Neuron (in vitro differentiated cells): Measurements from ENCODE around the gene MRPS17.
"Not testable (repeated sequence)": the region's sequence is repeated elsewhere in the genome, so short reads cannot be mapped to it uniquely, and the experiment has no call there.

ENCODE experiments used
- H2AFZ ChIP-seq: one replicate; pipeline ENCODE4 v1.6.1; 2013; ENCODE audit warnings: low read depth, mild to moderate bottlenecking, inconsistent platforms, low read length, moderate library complexity
- H3K27me3 ChIP-seq: one replicate; pipeline ENCODE4 v1.6.1; 2013; ENCODE audit warnings: low read length; ENCODE audit not compliant: insufficient read depth
- H3K36me3 ChIP-seq: one replicate; pipeline ENCODE4 v1.6.1; 2013; ENCODE audit warnings: low read length; ENCODE audit not compliant: insufficient read depth
- H3K4me1 ChIP-seq: one replicate; pipeline ENCODE4 v1.6.1; 2013; ENCODE audit warnings: low read length; ENCODE audit not compliant: insufficient read depth
- H3K4me3 ChIP-seq: 2 replicates; pipeline ENCODE4 v1.5.1; 2013; ENCODE audit warnings: mild to moderate bottlenecking, low read length, moderate library complexity
- H3K9me3 ChIP-seq: one replicate; pipeline ENCODE4 v1.6.1; 2013; ENCODE audit warnings: low read length

MRPS17 gene

GRCh38 chr7:55951637-55952351 is at the start of gene MRPS17:
Gene MRPS17, plus strand, starts transcription at chr7:55951877. Its CDS starts 1,319 bp downstream, at chr7:55953196.
- no peaks in the 10 kb centered on the region for H3K4me1 ChIP-seq
- H2AFZ ChIP-seq, result peak within 1 kb of the TSS; percentile 75
- H3K27me3 ChIP-seq, result no peaks in the 10 kb centered on the region
- H3K36me3 ChIP-seq, result peaks cover 26% of the 10 kb centered on the region
- H3K4me3 ChIP-seq, result peak within 1 kb of the TSS; percentile 95
- H3K9me3 ChIP-seq, result no peaks in the 10 kb centered on the region

- Histone ChIP-seq H3K9me3 (peaks cover 10% of the 10 kb centered on the region), H3K4me1 (no peaks in the 10 kb centered on the region), H3K36me3 (peaks cover 25% of the 10 kb centered on the region)
These were observed 47.5 kb upstream of the MRPS17 start for GRCh38 chr7:55903985-55904759.

DNA sequence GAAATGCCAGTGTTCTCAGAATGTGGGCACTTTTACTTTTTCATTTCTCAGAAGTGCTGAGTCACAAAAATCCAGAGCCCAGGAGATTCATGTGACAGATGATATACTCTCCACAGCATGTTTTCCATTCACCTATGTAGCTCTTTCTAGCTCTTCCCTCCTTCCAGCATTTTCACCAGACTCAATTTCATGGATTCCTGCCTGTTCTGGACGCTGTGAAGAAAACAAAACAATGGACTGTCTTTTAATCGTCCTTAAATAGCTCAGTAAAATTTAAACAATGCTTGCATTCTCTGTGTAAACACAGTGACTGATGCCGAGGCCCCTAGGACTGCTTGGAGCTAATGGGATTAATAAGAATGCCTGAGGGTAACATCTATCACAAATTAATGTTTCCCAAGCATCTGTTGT is 38.9 kb upstream of the MRPS17 start:
- H3K4me1 ChIP-seq, result no peaks in the 10 kb centered on the region
- H3K27me3 ChIP-seq, result no peaks in the 10 kb centered on the region
- H3K9me3 ChIP-seq, result peaks cover 5% of the 10 kb centered on the region
- peaks cover 41% of the 10 kb centered on the region for H3K36me3 ChIP-seq
- H2AFZ ChIP-seq, result no peak overlapping the region
- H3K4me3 ChIP-seq, result no peak overlapping the region

More at GRCh38 chr7:55903985-55904759, 47.5 kb upstream of the MRPS17 start:
- H3K4me3 ChIP-seq, result no peak overlapping the region
- no peaks in the 10 kb centered on the region for H3K27me3 ChIP-seq
- no peak overlapping the region for H2AFZ ChIP-seq

- Histone ChIP-seq H3K27me3 (no peaks in the 10 kb centered on the region), H3K4me3 (no peak overlapping the region), H3K36me3 (peaks cover 44% of the 10 kb centered on the region), H2AFZ (no peak overlapping the region), H3K4me1 (no peaks in the 10 kb centered on the region), H3K9me3 (peaks cover 2% of the 10 kb centered on the region)
These were observed 33.9 kb upstream of the MRPS17 start for GRCh38 chr7:55917771-55918170.

- Histone ChIP-seq H2AFZ (no peak overlapping the region), H3K4me3 (no peak overlapping the region), H3K4me1 (no peaks in the 10 kb centered on the region), H3K9me3 (peaks cover 21% of the 10 kb centered on the region), H3K27me3 (no peaks in the 10 kb centered on the region), H3K36me3 (peaks cover 39% of the 10 kb centered on the region)
These were observed 23.5 kb upstream of the MRPS17 start for GRCh38 chr7:55928006-55928767.

- Histone ChIP-seq H3K27me3 (no peaks in the 10 kb centered on the region), H3K4me3 (no peak overlapping the region), H3K4me1 (no peaks in the 10 kb centered on the region), H2AFZ (no peak overlapping the region), H3K36me3 (peaks cover 16% of the 10 kb centered on the region), H3K9me3 (peaks cover 23% of the 10 kb centered on the region)
These were observed 20.1 kb upstream of the MRPS17 start for GRCh38 chr7:55931421-55932151.

DNA sequence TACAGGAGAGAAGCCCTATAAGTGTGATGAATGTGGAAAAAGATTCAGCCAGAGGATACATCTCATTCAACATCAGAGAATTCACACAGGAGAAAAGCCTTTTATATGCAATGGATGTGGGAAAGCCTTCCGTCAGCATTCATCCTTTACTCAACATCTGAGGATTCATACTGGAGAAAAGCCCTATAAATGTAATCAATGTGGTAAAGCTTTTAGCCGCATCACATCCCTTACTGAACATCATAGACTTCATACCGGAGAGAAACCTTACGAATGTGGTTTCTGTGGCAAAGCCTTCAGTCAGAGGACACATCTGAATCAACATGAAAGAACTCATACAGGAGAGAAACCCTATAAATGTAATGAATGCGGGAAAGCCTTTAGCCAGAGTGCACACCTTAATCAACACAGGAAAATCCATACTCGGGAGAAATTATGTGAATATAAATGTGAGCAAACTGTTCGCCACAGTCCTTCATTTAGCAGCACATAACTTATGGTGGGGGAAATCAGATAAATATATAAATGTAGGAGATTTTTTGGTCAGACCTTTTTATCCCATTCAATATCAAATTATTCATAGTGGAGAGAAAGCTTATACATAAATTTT is 12.1 kb upstream of the MRPS17 start:
- Histone ChIP-seq H2AFZ (no peak overlapping the region), H3K4me3 (no peak overlapping the region), H3K36me3 (peaks cover 13% of the 10 kb centered on the region)

DNA sequence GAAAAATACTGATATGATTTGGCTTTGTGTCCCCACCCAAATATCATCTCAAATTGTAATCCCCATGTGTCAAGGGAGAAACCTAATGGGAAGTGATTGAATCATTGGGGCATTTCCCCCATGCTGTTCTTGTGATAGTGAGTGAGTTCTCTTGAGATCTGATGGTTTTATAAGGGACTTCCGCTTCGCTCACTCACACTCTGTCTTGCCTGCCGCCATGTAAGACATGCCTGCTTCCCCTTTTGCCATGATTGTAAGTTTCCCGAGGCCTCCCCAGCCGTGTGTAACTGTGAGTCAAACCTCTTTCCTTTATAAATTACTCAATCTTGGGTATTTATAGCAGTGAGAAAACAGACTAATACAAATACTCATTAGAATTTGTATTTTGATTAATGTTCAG is 5.1 kb upstream of the MRPS17 start:
- Histone ChIP-seq H3K9me3 (peaks cover 7% of the 10 kb centered on the region), H3K36me3 (no peaks in the 10 kb centered on the region), H2AFZ (no peak overlapping the region), H3K27me3 (no peaks in the 10 kb centered on the region), H3K4me1 (no peaks in the 10 kb centered on the region), H3K4me3 (no peak overlapping the region)

More for the DNA sequence above, 12.1 kb upstream of the MRPS17 start:
- peaks cover 32% of the 10 kb centered on the region for H3K9me3 ChIP-seq
- H3K27me3 ChIP-seq, result no peaks in the 10 kb centered on the region
- no peaks in the 10 kb centered on the region for H3K4me1 ChIP-seq

GRCh38 chr7:55952352-55952671 is 635 bp downstream of the MRPS17 start:
- not testable (repeated sequence) for H3K4me1 ChIP-seq, H3K27me3 ChIP-seq, H3K9me3 ChIP-seq
- peak overlapping the region; percentile 95 for H3K4me3 ChIP-seq
- peak overlapping the region; percentile 75 for H2AFZ ChIP-seq
- peaks cover 26% of the 10 kb centered on the region for H3K36me3 ChIP-seq

- H3K4me3 ChIP-seq, result no peak overlapping the region
- no peaks in the 10 kb centered on the region for H3K9me3 ChIP-seq
- H3K27me3 ChIP-seq, result no peaks in the 10 kb centered on the region
- H3K4me1 ChIP-seq, result no peaks in the 10 kb centered on the region
- H3K36me3 ChIP-seq, result peaks cover 26% of the 10 kb centered on the region
- H2AFZ ChIP-seq, result no peak overlapping the region
These were observed 2.2 kb downstream of the MRPS17 start for GRCh38 chr7:55953707-55954475.

DNA sequence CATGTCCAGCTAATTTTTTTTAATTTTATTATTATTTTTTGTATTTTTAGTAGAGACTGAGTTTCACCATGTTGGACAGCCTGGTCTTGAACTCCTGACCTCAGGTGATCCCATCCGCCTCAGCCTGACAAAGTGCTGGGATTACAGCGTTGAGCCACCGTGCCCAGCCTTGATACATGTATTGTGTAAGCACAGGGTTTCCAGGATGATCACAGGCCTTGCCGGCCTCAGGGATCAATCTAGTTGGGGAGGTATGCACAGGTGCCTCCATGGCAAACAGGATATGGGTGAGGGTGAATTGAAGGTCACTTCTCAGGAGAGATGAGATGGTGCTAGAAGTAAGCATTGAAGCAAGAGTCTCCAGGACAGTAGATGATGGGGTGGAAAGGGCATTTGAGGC is 5.5 kb downstream of the MRPS17 start:
- Histone ChIP-seq H3K4me1 (no peaks in the 10 kb centered on the region), H3K9me3 (no peaks in the 10 kb centered on the region), H3K4me3 (no peak overlapping the region), H3K27me3 (no peaks in the 10 kb centered on the region), H3K36me3 (peaks cover 26% of the 10 kb centered on the region), H2AFZ (no peak overlapping the region)

- Histone ChIP-seq H3K4me1 (peaks cover 3% of the 10 kb centered on the region), H3K27me3 (no peaks in the 10 kb centered on the region), H3K9me3 (peaks cover 2% of the 10 kb centered on the region), H3K4me3 (no peak overlapping the region), H3K36me3 (peaks cover 8% of the 10 kb centered on the region), H2AFZ (no peak overlapping the region)
These were observed 10.3 kb downstream of the MRPS17 start for GRCh38 chr7:55962014-55962413.
